SK-N-SH treated with all-trans-retinoic acid at 6 μM for 48 hours (cell line): ENCODE measurements around the gene NINL.

Experiments used
- ARNTL ChIP-seq: fragments of 450-650 bp; formaldehyde crosslinking; IDR thresholded peaks from 2 replicates; pipeline ENCODE4 v1.5.0; 2020; ENCODE audit warnings: low read depth, mild to moderate bottlenecking, moderate library complexity, borderline replicate concordance
- BACH2 ChIP-seq: fragments of 250-450 bp; sonication (Bioruptor Pico); IDR thresholded peaks from 2 replicates; pipeline ENCODE4 v1.9.0; 2021; ENCODE audit warnings: mild to moderate bottlenecking, borderline replicate concordance
- OSR1 ChIP-seq: fragments of 250-450 bp; sonication (Bioruptor Pico); IDR thresholded peaks from 2 replicates; pipeline ENCODE4 v1.8.0; 2022; ENCODE audit warnings: moderate library complexity, mild to moderate bottlenecking, inconsistent platforms
- RARB ChIP-seq: fragments of 250-450 bp; sonication (Bioruptor Pico); IDR thresholded peaks from 2 replicates; pipeline ENCODE4 v1.8.0; 2021; ENCODE audit warnings: mild to moderate bottlenecking, moderate library complexity
- ZFP3 ChIP-seq: fragments of 250-450 bp; sonication (Bioruptor Pico); IDR thresholded peaks from 2 replicates; pipeline ENCODE4 v1.5.0; 2020; ENCODE audit warnings: mild to moderate bottlenecking, moderate library complexity
- ZNF565 ChIP-seq: fragments of 450-650 bp; formaldehyde crosslinking; conservative IDR thresholded peaks from 2 replicates; pipeline ENCODE4 v1.5.0; 2020; ENCODE audit warnings: low read depth, mild to moderate bottlenecking, moderate library complexity
- ZNF8 ChIP-seq: fragments of 450-650 bp; formaldehyde crosslinking; IDR thresholded peaks from 2 replicates; pipeline ENCODE4 v1.5.0; 2020; ENCODE audit warnings: mild to moderate bottlenecking, moderate library complexity
- TF ChIP-seq, protein P1 (sequence below): fragments of 250-450 bp; sonication (Bioruptor Pico); IDR thresholded peaks from 2 replicates; pipeline ENCODE4 v1.8.0; 2020; ENCODE audit warnings: mild to moderate bottlenecking, moderate library complexity, borderline replicate concordance
- TF ChIP-seq, protein P2 (sequence below): fragments of 250-450 bp; sonication (Bioruptor Pico); IDR thresholded peaks from 2 replicates; pipeline ENCODE4 v1.5.1; 2021; ENCODE audit warnings: mild to moderate bottlenecking, moderate library complexity

- TF ChIP-seq BACH2 (CRISPR knock-in tag), result no peak
- no peak for TF ChIP-seq OSR1 (CRISPR knock-in tag)
- no peak for TF ChIP-seq RARB
- TF ChIP-seq ARNTL, result no peak
- TF ChIP-seq ZNF565, result no peak
- TF ChIP-seq, protein P1, sequence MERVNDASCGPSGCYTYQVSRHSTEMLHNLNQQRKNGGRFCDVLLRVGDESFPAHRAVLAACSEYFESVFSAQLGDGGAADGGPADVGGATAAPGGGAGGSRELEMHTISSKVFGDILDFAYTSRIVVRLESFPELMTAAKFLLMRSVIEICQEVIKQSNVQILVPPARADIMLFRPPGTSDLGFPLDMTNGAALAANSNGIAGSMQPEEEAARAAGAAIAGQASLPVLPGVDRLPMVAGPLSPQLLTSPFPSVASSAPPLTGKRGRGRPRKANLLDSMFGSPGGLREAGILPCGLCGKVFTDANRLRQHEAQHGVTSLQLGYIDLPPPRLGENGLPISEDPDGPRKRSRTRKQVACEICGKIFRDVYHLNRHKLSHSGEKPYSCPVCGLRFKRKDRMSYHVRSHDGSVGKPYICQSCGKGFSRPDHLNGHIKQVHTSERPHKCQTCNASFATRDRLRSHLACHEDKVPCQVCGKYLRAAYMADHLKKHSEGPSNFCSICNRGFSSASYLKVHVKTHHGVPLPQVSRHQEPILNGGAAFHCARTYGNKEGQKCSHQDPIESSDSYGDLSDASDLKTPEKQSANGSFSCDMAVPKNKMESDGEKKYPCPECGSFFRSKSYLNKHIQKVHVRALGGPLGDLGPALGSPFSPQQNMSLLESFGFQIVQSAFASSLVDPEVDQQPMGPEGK (CRISPR knock-in tag), result no peak
- no peak for TF ChIP-seq ZNF8 (CRISPR knock-in tag)
- TF ChIP-seq ZFP3 (CRISPR knock-in tag), result no peak
- TF ChIP-seq, protein P2, sequence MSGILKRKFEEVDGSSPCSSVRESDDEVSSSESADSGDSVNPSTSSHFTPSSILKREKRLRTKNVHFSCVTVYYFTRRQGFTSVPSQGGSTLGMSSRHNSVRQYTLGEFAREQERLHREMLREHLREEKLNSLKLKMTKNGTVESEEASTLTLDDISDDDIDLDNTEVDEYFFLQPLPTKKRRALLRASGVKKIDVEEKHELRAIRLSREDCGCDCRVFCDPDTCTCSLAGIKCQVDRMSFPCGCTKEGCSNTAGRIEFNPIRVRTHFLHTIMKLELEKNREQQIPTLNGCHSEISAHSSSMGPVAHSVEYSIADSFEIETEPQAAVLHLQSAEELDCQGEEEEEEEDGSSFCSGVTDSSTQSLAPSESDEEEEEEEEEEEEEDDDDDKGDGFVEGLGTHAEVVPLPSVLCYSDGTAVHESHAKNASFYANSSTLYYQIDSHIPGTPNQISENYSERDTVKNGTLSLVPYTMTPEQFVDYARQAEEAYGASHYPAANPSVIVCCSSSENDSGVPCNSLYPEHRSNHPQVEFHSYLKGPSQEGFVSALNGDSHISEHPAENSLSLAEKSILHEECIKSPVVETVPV (CRISPR knock-in tag), result no peak
Observed at GRCh38 chr20:25460566-25461280, 124.6 kb downstream of the NINL start.
